HG03280 (cell line): ENCODE measurements around the gene TEDDM1.

Experiments
- ATAC-seq: cut with Tn5 transposase; IDR thresholded peaks from one replicate; pipeline ENCODE4 v1.9.1; 2021; ENCODE audit warnings: mild to moderate bottlenecking, moderate library complexity; ENCODE audit not compliant: unreplicated experiment

TEDDM1 gene

DNA sequence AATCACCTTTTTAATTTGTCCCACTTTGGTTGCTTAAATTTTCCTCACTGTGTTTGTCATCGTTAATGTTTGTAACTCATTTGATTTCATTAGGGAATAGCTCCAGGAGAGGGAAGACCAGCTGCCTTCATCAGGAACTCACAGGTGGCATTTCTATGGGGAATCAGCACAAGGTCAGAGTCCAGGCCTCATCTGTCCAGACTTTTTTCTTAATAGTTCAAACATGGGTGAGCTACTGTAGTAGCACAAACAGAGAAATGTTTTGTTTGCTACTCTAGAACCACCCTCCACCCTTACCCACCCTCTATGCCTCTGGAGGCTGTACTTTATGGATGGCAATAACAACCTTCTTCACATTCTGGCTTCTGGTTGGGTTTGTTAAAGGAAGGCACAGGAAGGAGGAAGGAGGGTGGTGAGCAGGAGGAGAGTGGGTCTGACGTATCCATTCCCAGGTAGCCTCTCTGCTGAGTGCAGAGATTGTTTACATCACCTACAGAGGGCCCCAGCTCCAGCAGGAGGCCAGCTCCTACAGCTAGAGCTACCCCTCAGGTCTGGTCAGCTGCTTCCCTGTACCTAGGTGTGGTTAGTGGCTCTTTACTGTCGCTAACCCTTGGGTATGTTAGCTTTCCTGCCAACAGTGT is 8.1 kb upstream of the TEDDM1 start:
- no peak for ATAC-seq

DNA sequence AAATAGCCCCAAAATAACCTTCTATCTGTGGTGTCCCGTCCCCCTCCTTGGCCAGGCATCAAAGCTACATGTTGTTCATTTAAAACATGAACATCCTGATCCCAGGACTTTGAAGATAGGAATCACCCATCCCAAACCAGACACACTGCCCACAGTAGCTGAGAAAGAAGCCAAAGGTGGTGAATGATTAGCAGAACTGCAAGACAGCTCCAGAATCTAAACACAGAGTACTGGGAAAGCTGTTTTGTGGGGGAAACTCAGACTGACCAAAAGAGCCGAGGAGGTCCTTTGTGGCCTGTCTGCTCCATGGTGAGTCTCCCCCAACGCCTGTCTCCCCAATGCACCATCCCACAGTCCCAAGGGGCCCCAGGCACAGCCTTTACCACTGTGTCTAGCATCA is 7.3 kb upstream of the TEDDM1 start:
- ATAC-seq = no peak

DNA sequence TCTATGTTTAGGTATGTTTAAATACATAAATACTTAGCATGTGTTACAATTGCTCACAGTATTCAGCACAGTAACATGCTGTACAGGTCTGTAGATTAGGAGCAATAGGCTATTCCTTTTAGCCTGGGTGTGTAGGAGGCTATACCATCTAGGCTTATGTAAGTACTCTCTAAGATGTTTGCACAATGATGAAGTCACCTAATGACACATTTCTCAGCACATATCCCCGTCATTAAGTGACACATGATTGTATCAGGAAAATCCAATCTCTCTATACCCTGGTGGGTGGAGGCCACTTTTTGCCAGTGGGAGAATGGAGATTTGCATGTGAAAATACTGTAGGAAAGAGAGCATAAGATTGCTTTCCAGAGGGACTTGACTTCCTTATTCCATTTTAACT is 5.5 kb upstream of the TEDDM1 start:
- ATAC-seq = no peak

DNA sequence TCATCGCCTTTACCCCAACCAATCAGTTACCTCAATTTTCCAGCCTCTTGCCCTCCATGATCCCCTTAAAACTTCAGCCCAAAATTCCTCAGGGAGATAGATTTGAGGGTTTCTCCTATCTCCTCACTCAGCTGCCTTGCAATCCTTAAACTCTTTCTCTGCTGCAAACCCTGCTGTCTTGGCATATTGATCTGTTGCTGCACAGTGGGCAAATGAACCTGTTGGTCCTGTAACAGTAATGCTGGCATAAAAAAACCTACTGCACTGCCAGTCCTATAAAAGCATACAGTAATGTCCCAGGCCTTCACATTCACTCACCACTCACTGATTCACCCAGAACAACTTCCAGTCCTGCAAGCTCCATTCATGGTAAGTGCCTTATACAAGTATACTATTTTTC is 5.1 kb upstream of the TEDDM1 start:
- no peak for ATAC-seq

DNA sequence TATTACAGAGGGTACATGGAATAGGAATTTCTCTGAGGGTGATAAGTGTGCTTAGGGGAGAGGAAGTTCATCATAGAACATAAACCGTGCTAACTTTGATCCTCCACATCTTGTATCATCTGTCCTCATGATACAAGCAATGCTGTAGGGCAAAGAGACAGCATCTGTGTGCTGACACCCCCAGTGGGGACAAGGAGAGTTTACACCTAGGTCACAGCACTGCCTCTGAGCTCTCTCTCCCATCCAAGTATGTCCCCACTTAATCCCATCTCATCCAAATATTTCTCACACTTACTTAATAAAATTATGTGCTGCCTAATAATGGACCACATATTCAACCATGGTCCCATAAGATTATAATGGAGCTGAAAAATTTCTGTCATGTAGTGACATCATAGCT is 4.3 kb upstream of the TEDDM1 start:
- no peak for ATAC-seq

DNA sequence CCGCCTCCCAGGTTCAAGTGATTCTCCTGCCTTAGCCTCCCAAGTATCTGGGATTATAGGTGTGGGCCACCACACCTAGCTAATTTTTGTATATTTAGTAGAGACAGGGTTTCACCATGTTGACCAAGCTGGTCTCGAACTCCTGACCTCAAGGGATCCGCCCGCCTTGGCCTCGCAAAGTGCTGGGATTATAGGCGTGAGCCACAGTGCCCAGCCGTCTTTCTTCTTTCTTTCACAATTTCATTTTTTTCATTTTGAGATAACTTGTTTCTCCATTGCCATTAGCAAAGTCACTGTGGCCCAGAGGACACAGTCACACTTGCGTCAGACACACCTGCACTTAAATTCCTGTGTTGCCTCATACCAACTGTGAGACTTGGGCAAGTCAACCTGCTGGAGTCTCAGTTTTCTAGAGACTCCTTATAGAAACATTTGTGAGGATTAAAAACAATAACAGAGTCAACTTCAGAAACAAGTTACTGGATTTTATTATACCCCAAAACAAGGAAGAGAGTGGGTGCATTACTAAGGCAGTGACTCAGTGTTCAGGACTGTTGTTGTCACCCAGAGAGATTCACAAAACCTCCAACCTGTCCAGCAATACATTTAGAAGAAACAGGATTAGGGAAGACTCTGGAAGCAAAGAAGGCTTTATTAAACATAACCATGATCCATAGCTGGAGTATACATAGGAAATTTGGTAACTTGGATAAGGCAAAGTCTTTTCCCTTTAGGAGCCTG is 2.6 kb downstream of the TEDDM1 start:
- ATAC-seq = no peak

DNA sequence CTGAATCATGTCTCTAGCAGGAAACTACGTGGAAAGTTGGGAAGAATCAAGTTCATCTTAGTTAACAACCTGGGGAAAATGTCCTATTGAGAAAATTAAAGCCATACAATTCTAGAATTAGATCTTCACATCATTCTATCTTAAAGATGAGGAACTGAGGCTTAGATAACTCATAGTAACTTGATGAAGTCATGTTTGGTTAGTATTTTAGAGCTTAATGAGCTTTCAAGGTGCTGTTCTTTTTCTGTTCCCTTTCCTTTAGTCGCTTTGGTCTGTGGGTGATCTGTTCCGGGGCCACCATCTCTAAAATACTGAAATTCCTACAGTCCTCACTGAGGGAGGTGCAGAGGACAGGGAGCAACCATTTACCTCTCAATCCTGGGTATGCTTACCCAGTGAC is 4.6 kb downstream of the TEDDM1 start:
- no peak for ATAC-seq

DNA sequence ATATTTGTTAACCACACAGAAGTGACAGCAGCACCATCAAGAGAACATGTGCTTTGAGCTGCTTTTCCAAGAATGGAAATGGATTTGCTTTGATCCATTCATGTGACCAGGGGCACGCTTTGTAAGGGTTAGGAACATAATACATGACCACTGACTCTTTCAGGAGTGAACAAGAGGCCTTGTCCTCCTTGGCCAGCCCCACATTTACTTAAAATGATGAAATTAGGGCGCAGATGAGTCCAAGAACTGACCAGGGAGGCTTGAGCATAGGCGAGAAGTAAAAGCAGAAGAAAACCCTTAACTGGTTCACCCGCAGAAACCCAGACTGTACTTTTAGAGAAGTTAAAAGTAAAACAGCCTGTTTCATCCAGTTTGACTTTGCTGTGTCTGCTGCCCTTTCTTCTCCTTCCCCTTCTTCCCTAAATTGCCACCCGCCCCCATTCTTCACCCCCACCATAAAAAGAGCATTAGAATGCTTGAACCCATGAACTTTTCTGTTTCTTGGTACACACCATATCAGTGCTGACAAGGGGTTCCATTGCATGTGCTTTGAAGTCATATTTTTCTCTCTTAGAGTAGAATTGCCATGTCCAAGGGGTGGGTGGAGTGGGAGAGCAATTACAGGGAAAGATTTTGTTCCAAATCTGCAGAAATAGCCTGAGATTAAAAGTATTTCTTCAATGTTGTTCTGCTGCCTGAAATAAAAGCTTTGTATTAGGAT is 6.3 kb downstream of the TEDDM1 start:
- no peak for ATAC-seq

DNA sequence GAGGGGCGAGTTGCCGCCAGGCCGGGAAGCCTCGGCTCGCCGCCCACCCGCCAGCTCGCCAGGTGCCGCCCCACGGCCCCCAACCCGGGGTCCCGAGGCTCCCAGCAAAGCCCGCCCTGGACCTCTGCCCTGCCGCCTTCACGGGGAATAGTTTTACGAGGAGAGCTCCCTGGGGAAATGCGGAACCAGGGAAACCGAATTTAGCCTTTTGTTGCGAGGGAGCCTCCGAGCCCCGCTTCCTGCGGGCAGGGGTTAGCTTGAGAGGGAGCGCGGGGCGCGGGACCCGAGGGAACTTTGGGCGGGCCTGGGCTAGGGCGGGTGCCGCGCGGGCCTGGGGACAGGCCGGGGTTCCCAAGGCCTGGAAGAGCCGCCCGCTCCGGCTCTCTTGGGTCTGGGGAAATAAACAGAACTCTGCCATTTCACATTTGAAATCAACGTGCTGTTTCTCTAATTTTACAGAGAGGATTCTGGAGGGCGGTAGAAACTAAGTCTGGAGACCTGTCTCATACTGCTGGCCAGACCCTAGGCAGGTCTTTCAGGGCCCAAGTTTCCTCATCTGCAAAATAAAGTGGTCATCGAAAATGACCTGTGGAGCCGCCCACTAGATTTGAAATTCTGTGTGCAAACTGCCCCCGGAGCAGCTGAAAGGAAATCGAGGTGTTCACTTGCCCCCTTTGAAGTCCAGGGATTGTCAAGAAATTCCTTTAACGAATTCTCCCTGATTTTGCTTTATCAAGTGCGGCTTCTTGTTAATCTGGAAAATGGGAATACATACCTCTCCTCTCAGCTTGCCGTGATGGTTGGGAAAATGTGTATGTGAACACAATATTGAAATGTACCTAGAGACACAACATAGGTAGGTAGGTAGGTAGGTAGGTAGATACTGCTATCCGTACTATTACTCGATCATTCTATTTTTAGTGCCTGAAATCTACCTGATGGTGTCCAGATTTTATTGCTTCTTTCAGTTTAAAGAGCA is 8.1 kb downstream of the TEDDM1 start:
- ATAC-seq = peak; percentile 10

DNA sequence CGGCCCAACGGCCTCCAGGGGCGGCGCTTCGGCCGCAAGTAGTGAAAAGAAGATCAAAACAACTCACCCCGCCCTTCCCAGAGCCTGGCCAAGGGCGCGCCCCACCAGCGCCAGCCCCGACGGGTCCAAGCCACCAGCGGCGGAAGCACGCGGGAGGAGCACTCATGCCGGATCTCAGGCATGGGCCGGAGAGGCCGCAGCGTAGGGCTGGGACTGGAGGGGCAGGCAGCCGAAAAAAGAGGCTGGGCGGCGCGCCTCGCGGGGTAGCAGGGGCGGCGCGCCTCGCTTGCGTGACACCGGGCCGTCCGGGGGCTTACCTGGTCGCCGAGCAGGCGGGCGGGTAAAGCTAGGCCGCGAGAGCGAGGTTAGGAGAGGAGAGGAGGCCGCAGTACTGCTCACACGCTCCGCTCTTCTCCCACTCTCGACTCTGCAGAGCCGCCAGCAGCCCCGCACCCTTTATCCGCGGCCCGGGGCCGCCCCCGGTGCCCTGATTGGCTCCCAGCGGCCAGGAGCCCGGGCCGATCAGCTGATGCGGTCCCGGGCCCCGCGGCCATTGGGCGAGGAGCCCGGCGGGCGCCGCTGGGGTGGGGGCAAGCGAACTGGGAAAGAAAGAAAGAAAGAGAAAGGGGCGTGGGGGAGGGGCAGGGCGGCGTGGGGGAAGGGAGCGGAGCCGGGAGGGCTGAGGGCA is 9.0 kb downstream of the TEDDM1 start, which contains the start of gene GLUL:
TSS of gene GLUL (minus strand) at position 429 of the 688 bp plus-strand sequence. CDS start 3,053 bp downstream, outside the sequence.
- peak; percentile 75 for ATAC-seq

DNA sequence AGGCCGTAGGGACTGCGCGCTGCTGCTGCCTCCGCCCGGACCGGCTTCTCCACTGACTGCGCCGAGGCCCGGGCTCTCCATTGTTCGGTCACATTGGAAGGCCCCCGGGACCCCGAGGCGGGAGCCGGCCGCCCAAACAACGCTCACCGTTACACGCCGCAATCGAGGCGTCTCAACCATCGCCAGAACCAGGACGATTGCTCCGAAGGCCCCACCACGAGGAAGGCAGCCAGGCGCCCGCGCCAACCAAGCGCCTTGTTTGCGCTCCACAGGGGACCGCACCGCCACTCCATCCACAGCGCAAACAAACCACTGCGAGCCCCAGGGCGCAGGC is 9.5 kb downstream of the TEDDM1 start:
- ATAC-seq = no peak

DNA sequence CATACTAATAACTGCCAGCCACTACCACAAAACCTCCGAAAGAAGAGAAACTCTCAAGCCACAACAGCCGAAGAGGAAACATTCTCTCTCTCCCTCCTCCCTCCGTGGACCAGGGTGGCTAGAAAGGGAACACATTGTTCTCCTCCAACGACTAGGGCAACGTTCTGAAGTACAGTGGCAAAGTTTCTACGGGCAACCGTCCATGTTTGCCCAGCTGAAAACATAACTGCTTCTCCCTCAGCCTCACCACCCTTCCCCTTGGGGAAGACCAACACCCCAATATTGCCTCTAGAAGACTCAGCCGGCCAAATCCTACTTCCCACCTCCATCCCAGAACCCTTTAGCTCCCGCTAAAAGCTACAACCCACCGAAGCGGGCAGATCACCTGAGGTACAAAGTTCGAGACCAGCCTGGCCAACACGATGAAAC is 10.8 kb downstream of the TEDDM1 start:
- no peak for ATAC-seq

DNA sequence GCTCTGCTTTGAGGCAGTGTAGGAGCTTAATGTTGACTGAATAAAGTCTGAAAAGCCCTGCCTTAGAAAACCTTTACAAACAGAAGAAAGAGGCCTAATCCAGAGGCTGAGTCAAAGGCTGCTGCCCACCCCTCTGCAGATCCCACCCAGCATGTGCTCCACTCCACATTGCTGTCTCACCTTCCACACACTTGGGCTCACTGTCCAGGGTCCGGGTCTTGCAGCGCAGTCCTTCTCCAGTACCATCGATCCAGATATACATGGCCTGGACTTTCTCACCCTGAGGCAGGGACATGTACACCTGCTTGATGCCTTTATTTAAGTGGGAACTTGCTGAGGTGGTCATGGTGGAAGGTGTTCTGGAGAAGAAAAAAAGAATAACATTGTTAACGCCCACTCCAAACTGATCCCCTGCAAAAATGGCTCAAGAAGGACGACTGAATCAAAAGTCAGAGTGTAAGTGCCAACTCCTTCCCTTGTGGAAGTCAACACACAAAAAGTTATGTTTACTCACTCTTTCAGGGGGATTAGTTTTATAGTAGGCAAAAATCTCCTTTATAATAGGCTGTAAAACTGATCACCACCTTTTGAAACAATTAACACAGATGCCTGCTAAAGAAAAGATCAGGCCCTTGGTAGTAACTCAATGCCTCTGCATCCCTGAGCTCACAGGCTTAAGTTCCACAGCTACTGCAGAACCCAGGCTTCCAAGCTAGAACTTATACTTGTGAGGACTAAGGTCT is 11.9 kb downstream of the TEDDM1 start:
- no peak for ATAC-seq

DNA sequence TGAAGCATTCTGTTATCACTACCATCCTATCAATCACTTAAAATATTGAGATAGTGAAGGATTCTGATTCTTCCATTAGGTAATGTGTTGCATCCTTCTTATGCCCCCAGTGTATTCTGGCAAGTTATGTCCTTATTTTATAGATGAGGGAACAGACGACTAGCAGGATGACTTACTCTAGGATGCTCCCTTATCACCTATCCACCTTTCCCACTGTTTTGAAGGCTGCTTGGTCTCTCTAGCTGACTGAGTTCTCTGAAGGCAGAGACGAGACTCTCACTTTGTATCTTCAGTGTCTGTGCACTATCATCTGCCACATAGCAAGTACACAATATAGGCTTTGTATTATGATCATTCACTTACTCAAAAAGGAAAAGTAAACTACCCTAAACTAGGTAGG is 12.9 kb downstream of the TEDDM1 start:
- ATAC-seq = no peak

DNA sequence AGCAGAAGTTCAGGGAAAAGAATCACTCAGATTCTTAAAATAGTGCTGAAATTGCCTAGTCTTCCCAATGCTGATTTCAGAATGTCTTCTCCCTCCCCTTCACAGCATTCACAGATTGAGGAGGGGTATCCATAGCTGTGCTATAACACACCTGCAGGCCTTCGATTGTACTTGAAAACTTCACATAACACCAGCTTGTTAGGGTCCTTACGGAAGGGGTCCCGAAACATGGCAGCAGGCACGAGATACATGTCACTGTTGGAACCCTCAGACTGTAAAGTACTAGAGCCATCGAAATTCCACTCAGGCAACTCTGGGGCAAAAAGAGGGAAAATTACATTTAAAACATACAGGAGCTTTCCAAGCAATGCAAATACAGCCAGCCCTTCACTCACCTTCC is 13.5 kb downstream of the TEDDM1 start:
- ATAC-seq = no peak

DNA sequence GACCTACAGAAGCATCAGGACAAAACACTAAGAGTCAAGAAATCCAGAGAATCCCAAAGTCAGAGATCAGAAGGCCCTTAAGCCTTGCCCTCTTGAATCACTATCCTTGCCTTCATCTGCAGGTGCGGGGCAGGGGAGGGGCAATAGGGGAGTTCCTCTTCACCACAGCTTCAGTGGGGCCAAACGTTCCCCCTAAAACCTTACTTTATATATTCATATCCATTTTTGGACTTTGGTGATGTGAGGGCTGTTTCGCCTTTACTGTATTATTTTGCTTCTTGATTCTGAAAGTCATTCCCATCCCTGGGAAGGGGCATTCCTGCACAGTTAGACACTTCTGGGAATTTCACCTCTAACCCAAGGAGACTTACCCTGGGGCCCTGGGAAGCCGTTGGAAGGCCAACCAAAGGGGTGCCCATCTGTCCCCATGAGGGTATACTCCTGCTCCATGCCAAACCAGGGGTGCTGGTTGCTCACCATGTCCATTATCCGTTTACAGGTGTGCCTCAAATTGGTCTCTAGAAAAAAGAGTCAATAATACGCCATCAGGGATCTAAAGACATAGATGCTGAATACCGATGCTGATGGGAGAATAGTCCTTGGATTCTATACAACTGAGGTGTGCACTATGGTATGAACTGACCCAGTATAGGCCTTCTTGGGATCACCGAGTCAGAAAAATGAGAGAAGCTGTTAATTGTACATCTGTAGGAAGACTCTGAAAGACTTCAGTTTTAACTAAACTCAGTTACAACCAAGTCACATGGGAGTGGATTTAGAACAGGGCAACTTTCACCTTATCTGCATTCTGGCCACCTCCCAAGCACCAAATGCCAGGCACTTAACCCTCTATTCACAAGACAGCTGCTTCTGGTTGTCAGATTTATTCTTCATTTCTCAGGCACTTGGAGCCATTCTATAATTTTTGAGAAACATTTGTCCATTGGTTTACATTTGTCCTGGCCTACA is 14.3 kb downstream of the TEDDM1 start:
- no peak for ATAC-seq

DNA sequence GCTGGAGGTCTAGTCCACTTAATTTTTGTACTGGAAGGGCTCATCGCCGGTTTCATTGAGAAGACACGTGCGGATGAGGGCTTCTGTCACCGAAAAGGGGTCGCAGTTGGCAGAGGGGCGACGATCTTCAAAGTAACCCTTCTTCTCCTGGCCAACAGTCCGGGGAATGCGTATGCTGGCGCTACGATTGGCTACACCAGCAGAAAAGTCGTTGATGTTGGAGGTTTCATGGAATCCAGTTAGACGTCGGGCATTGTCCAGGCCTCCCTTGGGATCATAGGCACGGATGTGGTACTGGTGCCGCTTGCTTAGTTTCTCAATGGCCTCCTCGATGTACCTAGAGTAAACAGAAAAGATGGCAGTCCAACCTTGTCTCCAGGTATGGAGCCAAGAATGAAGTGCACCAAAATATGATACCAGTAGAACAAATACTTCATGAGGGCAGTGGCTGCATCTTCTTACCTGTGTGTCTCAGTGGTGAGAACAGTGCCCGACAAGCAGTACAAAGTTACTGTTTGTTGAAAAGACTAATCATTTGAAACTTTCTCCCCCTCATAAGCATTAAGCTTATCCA is 16.0 kb downstream of the TEDDM1 start:
- ATAC-seq = no peak

DNA sequence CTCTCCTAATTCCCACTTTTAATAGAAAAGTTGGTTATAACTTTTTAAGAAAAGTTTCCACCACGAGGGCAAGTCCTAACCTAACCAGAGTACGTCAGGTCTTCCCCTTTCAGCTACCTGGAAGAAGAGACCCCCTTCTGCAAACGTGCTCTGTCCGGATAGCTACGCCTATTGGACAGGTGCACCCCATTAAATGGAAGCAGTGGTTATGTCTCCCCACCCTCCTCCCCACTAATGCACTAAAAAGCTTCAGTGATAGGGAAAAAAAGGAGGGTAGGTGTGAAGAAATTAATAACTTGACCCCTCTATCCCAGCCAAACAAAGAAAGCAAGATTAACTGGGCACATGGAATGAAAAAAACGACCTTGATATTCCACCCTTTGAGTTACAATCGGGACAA is 16.5 kb downstream of the TEDDM1 start:
- ATAC-seq = no peak
